Vagina (tissue), 2 donors: ENCODE data around the gene TEAD1. TPM values are rescaled to one million over a fixed set of nuclear protein-coding genes. Genes with fewer than 3 reads are reported as not detected.

Experiments
- DNase-seq, 2 donors: peaks; one replicate each; pipeline ENCODE4 v3.0.0-alpha.2; 2017; ENCODE audit errors: extremely low spot score in 2 of 2
- H3K27ac ChIP-seq: fragments of 200-600 bp; sonication (generic); one replicate; pipeline ENCODE4 v1.5.1; 2019
- H3K27me3 ChIP-seq: fragments of 200-600 bp; sonication (generic); one replicate; pipeline ENCODE4 v1.5.1; 2019
- H3K36me3 ChIP-seq, 2 donors: fragments of 200-600 bp; sonication (generic); one replicate each; pipeline ENCODE4 v1.5.1; 2017 to 2019
- H3K4me1 ChIP-seq: fragments of 200-600 bp; sonication (generic); one replicate; pipeline ENCODE4 v1.5.1; 2019
- H3K4me3 ChIP-seq, 2 donors: fragments of 200-600 bp; sonication (generic); 1 replicate in 1 of 2; 2 replicates in 1 of 2; pipeline ENCODE4 v1.5.1; 2016 to 2019
- H3K9me3 ChIP-seq: fragments of 200-600 bp; sonication (generic); one replicate; pipeline ENCODE4 v1.5.1; 2019
- CTCF ChIP-seq, 3 experiments: fragments of 450-650 bp in 2 of 3; fragments of 200-600 bp in 1 of 3; sonication (generic) in 1 of 3; IDR thresholded peaks; one replicate each; pipeline ENCODE4 v1.5.1; 2017 to 2019; ENCODE audit warnings: antibody characterized with exemption in 3 of 3, mild to moderate bottlenecking in 2 of 3, moderate library complexity in 2 of 3
- POLR2A ChIP-seq, 2 donors: fragments of 450-650 bp; IDR thresholded peaks; one replicate each; pipeline ENCODE4 v1.6.1; 2017; ENCODE audit warnings: antibody characterized with exemption in 2 of 2, mild to moderate bottlenecking in 2 of 2, moderate library complexity in 2 of 2
- POLR2AphosphoS5 ChIP-seq, 2 donors: sonication (generic); formaldehyde crosslinking; IDR thresholded peaks; one replicate each; pipeline ENCODE4 v1.9.0; 2017; ENCODE audit warnings: antibody characterized with exemption in 2 of 2, mild to moderate bottlenecking in 2 of 2, low read depth in 1 of 2; ENCODE audit not compliant: insufficient read depth in 1 of 2
- intact Hi-C: fragments of 100-400 bp; cut with DNase I; formaldehyde crosslinking; loops from one replicate; pipeline ENCODE4 v1.15.1; 2023
- total RNA-seq: library from RNA; depleted of rRNA; stranded (reverse); fragments of >200 nt; gene quantifications from one replicate; pipeline ENCODE4 v1.2.3, GENCODE V29; 2016

TEAD1 gene
- total RNA-seq, 1 donor from 2014 or later, result 50.3 TPM

- Histone ChIP-seq H3K27me3 (no peaks in the 10 kb centered on the region), H3K4me3 (no peak overlapping the region), H3K9me3 (no peaks in the 10 kb centered on the region), H3K27ac (no peak overlapping the region), H3K4me1 (no peaks in the 10 kb centered on the region), H3K36me3 (no peaks in the 10 kb centered on the region)
- intact Hi-C loops, result no loop called here
- TF ChIP-seq POLR2AphosphoS5 (IDR thresholded peaks at IDR 0.05; ENCODE audit: insufficient read depth in 1 of 2, low read depth in 1 of 2), result no peak
- no peak for TF ChIP-seq POLR2A (IDR thresholded peaks at IDR 0.05)
- no peak for TF ChIP-seq CTCF (IDR thresholded peaks at IDR 0.05)
- no peak for DNase-seq
Observed at GRCh38 chr11:12629601-12630313, 44.5 kb upstream of the TEAD1 start.

GRCh38 chr11:12631651-12632050, 42.6 kb upstream of the TEAD1 start:
- no peak overlapping the region for H3K4me3 ChIP-seq
- no peaks in the 10 kb centered on the region for H3K4me1 ChIP-seq
- no peak for DNase-seq
- no peaks in the 10 kb centered on the region for H3K27me3 ChIP-seq
- no peaks in the 10 kb centered on the region for H3K9me3 ChIP-seq
- intact Hi-C loops, result no loop called here
- no peaks in the 10 kb centered on the region for H3K36me3 ChIP-seq
- H3K27ac ChIP-seq, result no peak overlapping the region
- TF ChIP-seq POLR2A (IDR thresholded peaks at IDR 0.05) (no peak), POLR2AphosphoS5 (IDR thresholded peaks at IDR 0.05; ENCODE audit: insufficient read depth in 1 of 2, low read depth in 1 of 2) (no peak), CTCF (IDR thresholded peaks at IDR 0.05) (no peak)

GRCh38 chr11:12634329-12634728, 39.9 kb upstream of the TEAD1 start:
- no peak for DNase-seq
- no peak overlapping the region for H3K4me3 ChIP-seq
- no peaks in the 10 kb centered on the region for H3K36me3 ChIP-seq
- H3K27ac ChIP-seq, result no peak overlapping the region
- H3K9me3 ChIP-seq, result no peaks in the 10 kb centered on the region
- TF ChIP-seq CTCF (IDR thresholded peaks at IDR 0.05), result no peak
- TF ChIP-seq POLR2AphosphoS5 (IDR thresholded peaks at IDR 0.05; ENCODE audit: insufficient read depth in 1 of 2, low read depth in 1 of 2), result no peak
- no peak for TF ChIP-seq POLR2A (IDR thresholded peaks at IDR 0.05)
- no peaks in the 10 kb centered on the region for H3K27me3 ChIP-seq
- intact Hi-C loops, result no loop called here
- no peaks in the 10 kb centered on the region for H3K4me1 ChIP-seq

- no peaks in the 10 kb centered on the region for H3K4me1 ChIP-seq
- H3K27me3 ChIP-seq, result no peaks in the 10 kb centered on the region
- no peak for DNase-seq
- no peaks in the 10 kb centered on the region for H3K36me3 ChIP-seq
- TF ChIP-seq CTCF (IDR thresholded peaks at IDR 0.05), result no peak
- TF ChIP-seq POLR2A (IDR thresholded peaks at IDR 0.05), result no peak
- TF ChIP-seq POLR2AphosphoS5 (IDR thresholded peaks at IDR 0.05; ENCODE audit: insufficient read depth in 1 of 2, low read depth in 1 of 2), result no peak
- H3K27ac ChIP-seq, result no peak overlapping the region
- H3K4me3 ChIP-seq, result no peak overlapping the region
- H3K9me3 ChIP-seq, result no peaks in the 10 kb centered on the region
- intact Hi-C loops, result no loop called here
Observed at GRCh38 chr11:12636871-12637410, 37.3 kb upstream of the TEAD1 start.

- intact Hi-C loops, result no loop called here
- H3K4me3 ChIP-seq, result no peak overlapping the region
- DNase-seq, result no peak
- no peaks in the 10 kb centered on the region for H3K4me1 ChIP-seq
- TF ChIP-seq POLR2AphosphoS5 (IDR thresholded peaks at IDR 0.05; ENCODE audit: insufficient read depth in 1 of 2, low read depth in 1 of 2) (no peak), POLR2A (IDR thresholded peaks at IDR 0.05) (no peak), CTCF (IDR thresholded peaks at IDR 0.05) (no peak)
- H3K36me3 ChIP-seq, result no peaks in the 10 kb centered on the region
- H3K27ac ChIP-seq, result no peak overlapping the region
- H3K9me3 ChIP-seq, result no peaks in the 10 kb centered on the region
- no peaks in the 10 kb centered on the region for H3K27me3 ChIP-seq
Observed at GRCh38 chr11:12639388-12639787, 34.8 kb upstream of the TEAD1 start.
